Activated T-helper 1 cell treated with anti-CD3 and anti-CD28 coated beads, Interleukin-12 subunit alpha, Interleukin-12 subunit beta, Interleukin-2, Interleukin-4 antibody, amounts not matched to agents 30 ng/mL and 10 ng/mL and 1 ng/mL, durations not matched to agents 14 hours and 24 hours and 36 hours (primary cell): ENCODE results near the gene BRF1. TPM values are rescaled to one million over a fixed set of nuclear protein-coding genes. Genes with fewer than 3 reads are reported as not detected.
A peak's percentile ranks its signal among the peaks of the same experiment; 100 is the strongest.

Source experiments
- DNase-seq: peaks from one replicate; pipeline ENCODE4 v3.0.0; 2021; ENCODE audit warnings: low spot score
- H3K27ac Mint-ChIP-seq: one replicate; pipeline ENCODE4 v1.8.0; 2021; ENCODE audit warnings: mild to moderate bottlenecking, mixed read lengths
- H3K27me3 Mint-ChIP-seq: one replicate; pipeline ENCODE4 v1.8.0; 2022; ENCODE audit warnings: mild to moderate bottlenecking, moderate library complexity, mixed read lengths; ENCODE audit not compliant: insufficient read depth
- H3K36me3 Mint-ChIP-seq: one replicate; pipeline ENCODE4 v1.8.0; 2021; ENCODE audit warnings: low read depth, mixed read lengths
- H3K4me1 Mint-ChIP-seq: one replicate; pipeline ENCODE4 v1.8.0; 2021; ENCODE audit warnings: low read depth, mixed read lengths
- H3K4me3 Mint-ChIP-seq: one replicate; pipeline ENCODE4 v1.8.0; 2021; ENCODE audit warnings: mild to moderate bottlenecking, moderate library complexity, mixed read lengths
- H3K9me3 Mint-ChIP-seq: one replicate; pipeline ENCODE4 v1.8.0; 2021; ENCODE audit warnings: mixed read lengths
- intact Hi-C: fragments of 100-400 bp; cut with micrococcal nuclease; formaldehyde crosslinking; loops from one replicate; pipeline ENCODE4 v1.15.1; 2024
- total RNA-seq: library from RNA; stranded (reverse); gene quantifications from 2 replicates; pipeline ENCODE4 v1.2.3, GENCODE V29; 2022

Gene BRF1
- total RNA-seq, 1 donor from 2014 or later = 46.9 TPM

GRCh38 chr14:105252552-105253328, 48.1 kb downstream of the BRF1 start:
- H3K36me3 Mint-ChIP-seq = peaks cover 12% of the 10 kb centered on the region
- H3K4me3 Mint-ChIP-seq = no peak overlapping the region
- H3K27ac Mint-ChIP-seq = peak overlapping the region; percentile 29
- H3K4me1 Mint-ChIP-seq = peaks cover 20% of the 10 kb centered on the region
- intact Hi-C loops = no loop called here
- H3K9me3 Mint-ChIP-seq = no peaks in the 10 kb centered on the region
- DNase-seq = no peak
- H3K27me3 Mint-ChIP-seq = no peaks in the 10 kb centered on the region

GRCh38 chr14:105251920-105252319, 48.9 kb downstream of the BRF1 start:
- intact Hi-C loops = no loop called here
- Mint-ChIP-seq H3K27me3 (no peaks in the 10 kb centered on the region), H3K36me3 (peaks cover 12% of the 10 kb centered on the region), H3K9me3 (no peaks in the 10 kb centered on the region), H3K4me1 (peaks cover 12% of the 10 kb centered on the region), H3K27ac (no peak overlapping the region), H3K4me3 (no peak overlapping the region)
- no peak for DNase-seq

DNA sequence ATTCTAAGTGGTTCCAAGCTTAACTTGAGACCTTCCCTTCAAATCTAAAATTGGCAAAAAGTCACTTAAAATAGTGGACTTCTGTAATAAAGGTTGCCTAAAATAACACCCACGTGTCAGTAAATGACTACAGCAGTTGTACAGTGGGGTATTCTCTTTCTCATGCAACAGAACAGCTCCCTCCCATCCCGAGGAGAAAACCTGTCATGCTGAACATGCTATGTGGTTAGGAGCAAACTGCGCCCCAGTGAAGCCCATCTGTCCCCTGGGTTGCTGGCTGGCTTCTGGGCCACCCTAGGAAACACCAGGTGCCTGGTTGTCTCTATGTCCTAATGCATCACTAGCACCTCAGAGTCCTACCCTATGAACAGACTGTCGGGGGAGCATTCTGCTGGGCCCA, 49.8 kb downstream of the BRF1 start:
- DNase-seq = no peak
- no peak overlapping the region for H3K27ac Mint-ChIP-seq
- no peaks in the 10 kb centered on the region for H3K27me3 Mint-ChIP-seq
- intact Hi-C loops = no loop called here
- no peaks in the 10 kb centered on the region for H3K9me3 Mint-ChIP-seq
- H3K4me1 Mint-ChIP-seq = peaks cover 12% of the 10 kb centered on the region
- peaks cover 12% of the 10 kb centered on the region for H3K36me3 Mint-ChIP-seq
- peak overlapping the region; percentile 83 for H3K4me3 Mint-ChIP-seq

- Mint-ChIP-seq H3K9me3 (no peaks in the 10 kb centered on the region), H3K4me3 (peak overlapping the region; percentile 83), H3K36me3 (peaks cover 12% of the 10 kb centered on the region), H3K4me1 (peaks cover 12% of the 10 kb centered on the region), H3K27me3 (no peaks in the 10 kb centered on the region), H3K27ac (peak overlapping the region; percentile 13)
- no peak for DNase-seq
- intact Hi-C loops = no loop called here
Observed at GRCh38 chr14:105250008-105250366, 50.8 kb downstream of the BRF1 start.

GRCh38 chr14:105249182-105250007, 51.4 kb downstream of the BRF1 start:
- H3K4me3 Mint-ChIP-seq = peak overlapping the region; percentile 83
- H3K27me3 Mint-ChIP-seq = no peaks in the 10 kb centered on the region
- H3K36me3 Mint-ChIP-seq = peaks cover 12% of the 10 kb centered on the region
- peak overlapping the region; percentile 87 for H3K27ac Mint-ChIP-seq
- intact Hi-C loops = loop anchor here (10.0 kb wide), 3 partner anchors 55 to 235 kb away; partner anchors contain the start of genes BRF1, CRIP1 and NUDT14
- peaks cover 13% of the 10 kb centered on the region for H3K4me1 Mint-ChIP-seq
- no peak for DNase-seq
- no peaks in the 10 kb centered on the region for H3K9me3 Mint-ChIP-seq

DNA sequence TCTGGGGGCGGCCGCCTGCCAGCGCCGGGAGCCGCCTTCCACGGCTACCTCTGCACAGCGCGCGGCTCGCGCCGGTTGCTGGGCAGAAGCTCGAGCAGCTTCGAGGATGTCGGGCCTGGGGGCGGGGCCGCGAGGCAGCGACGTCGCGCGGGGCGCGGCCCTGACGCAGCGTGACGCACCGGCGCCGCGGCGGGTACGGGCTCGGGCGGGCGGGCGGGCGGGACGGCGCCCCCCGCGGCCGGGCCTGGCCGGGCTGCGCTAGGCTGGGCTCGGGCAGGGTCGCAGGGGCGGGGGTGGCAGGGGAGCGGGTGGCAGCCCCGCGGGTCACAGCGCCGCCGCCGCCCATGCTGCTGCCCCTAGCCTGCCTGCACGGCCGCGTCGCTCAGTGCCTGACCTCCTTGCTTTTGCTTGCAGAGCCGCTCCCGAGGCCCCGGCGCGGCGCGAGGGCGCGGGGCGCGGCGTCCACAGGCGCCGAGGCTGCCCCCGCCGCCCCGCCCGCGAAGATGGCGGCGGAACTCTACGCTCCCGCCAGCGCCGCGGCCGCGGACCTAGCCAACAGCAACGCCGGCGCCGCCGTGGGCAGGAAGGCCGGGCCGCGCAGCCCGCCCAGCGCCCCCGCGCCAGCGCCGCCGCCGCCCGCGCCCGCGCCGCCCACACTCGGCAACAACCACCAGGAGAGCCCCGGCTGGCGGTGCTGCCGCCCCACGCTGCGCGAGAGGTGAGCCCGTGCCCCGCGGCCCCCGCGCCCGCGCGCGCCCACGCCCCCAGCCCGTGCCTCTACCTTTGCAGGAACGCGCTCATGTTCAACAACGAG, 52.2 kb downstream of the BRF1 start, which contains the start of gene BTBD6:
Gene BTBD6, plus strand, starts transcription at position 166 of the 814 bp plus-strand sequence. Its CDS starts 179 bp downstream, at position 345.
- Mint-ChIP-seq H3K36me3 (peaks cover 8% of the 10 kb centered on the region), H3K9me3 (no peaks in the 10 kb centered on the region), H3K27me3 (no peaks in the 10 kb centered on the region)

DNA sequence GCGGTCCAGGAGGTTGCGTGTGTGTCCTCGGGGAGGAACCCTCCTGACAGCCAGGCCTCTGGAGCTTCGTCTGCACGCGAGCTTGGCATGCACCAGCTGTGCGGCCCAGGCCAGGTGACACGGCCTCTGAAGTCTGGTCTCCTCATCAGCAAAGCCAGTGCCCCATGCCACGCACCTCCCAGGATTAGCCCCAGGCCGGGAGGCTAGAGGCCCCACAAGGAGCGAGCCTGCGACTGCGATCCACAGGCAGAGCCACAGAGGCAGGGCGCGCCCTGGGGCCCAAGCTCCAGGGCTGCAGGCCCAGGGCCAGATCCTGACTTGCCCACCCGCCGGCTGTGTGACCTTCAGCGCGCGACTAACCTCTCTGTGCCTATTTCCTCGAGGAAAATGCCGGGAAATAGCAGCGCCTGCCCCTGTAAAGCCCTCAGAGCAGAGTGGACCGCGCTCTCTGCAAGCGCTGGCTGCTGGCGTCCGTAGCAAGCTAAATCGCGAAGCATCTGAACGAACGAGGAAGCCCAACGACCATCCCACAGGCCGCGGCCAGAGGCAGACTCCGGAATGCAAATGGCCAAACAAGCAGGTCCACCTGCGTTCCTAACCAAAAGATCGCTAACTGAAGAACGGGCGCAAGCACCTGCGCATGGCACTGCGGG, 53.0 kb downstream of the BRF1 start:
- no peaks in the 10 kb centered on the region for H3K9me3 Mint-ChIP-seq
- no peaks in the 10 kb centered on the region for H3K27me3 Mint-ChIP-seq
- peaks cover 8% of the 10 kb centered on the region for H3K36me3 Mint-ChIP-seq
- H3K4me3 Mint-ChIP-seq = peak overlapping the region; percentile 80
- intact Hi-C loops = loop anchor here (10.0 kb wide), 3 partner anchors 57 to 237 kb away; partner anchors contain the start of genes BRF1, CRIP1 and NUDT14
- peak overlapping the region; percentile 67 for H3K27ac Mint-ChIP-seq
- no peak for DNase-seq
- peaks cover 16% of the 10 kb centered on the region for H3K4me1 Mint-ChIP-seq

More for the DNA sequence above, 52.2 kb downstream of the BRF1 start, which contains the start of gene BTBD6:
- H3K27ac Mint-ChIP-seq = peak within 1 kb of the TSS; percentile 87
- peak within 1 kb of the TSS; percentile 83 for H3K4me3 Mint-ChIP-seq
- peaks cover 16% of the 10 kb centered on the region for H3K4me1 Mint-ChIP-seq
- intact Hi-C loops = loop anchor here (10.0 kb wide), 3 partner anchors 56 to 236 kb away; partner anchors contain the start of genes BRF1, CRIP1 and NUDT14
- DNase-seq = peak; percentile 87

DNA sequence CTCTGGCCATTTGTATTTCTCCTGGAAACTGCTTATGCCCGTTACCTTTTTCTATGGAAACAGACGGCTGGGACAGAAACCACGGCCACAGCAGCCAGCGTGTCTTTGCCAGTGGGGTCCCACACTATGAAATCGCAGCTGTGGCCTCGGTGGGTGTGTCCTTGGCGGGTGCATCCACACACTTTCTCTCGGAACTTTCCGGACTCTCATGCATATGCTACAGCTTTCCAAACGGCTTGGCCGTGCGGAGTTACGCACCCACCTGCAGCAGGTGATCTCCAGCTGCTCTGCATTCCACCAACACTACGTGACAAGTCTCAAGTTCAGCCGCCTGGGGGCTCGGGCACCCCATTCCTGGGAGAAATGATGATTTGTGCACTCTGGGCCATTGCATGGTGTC, 53.8 kb downstream of the BRF1 start:
- no peaks in the 10 kb centered on the region for H3K9me3 Mint-ChIP-seq
- H3K36me3 Mint-ChIP-seq = peaks cover 6% of the 10 kb centered on the region
- peaks cover 16% of the 10 kb centered on the region for H3K4me1 Mint-ChIP-seq
- no peak overlapping the region for H3K27ac Mint-ChIP-seq
- DNase-seq = no peak
- no peak overlapping the region for H3K4me3 Mint-ChIP-seq
- intact Hi-C loops = loop anchor here (10.0 kb wide), 3 partner anchors 58 to 238 kb away; partner anchors contain the start of genes BRF1, CRIP1 and NUDT14
- no peaks in the 10 kb centered on the region for H3K27me3 Mint-ChIP-seq

- intact Hi-C loops = loop anchor here (10.0 kb wide), 3 partner anchors 60 to 240 kb away; partner anchors contain the start of genes BRF1, CRIP1 and NUDT14
- H3K36me3 Mint-ChIP-seq = peaks cover 2% of the 10 kb centered on the region
- H3K4me1 Mint-ChIP-seq = peaks cover 4% of the 10 kb centered on the region
- no peak overlapping the region for H3K27ac Mint-ChIP-seq
- no peak for DNase-seq
- no peak overlapping the region for H3K4me3 Mint-ChIP-seq
- H3K9me3 Mint-ChIP-seq = no peaks in the 10 kb centered on the region
- no peaks in the 10 kb centered on the region for H3K27me3 Mint-ChIP-seq
Observed at GRCh38 chr14:105244334-105244733, 56.5 kb downstream of the BRF1 start.

DNA sequence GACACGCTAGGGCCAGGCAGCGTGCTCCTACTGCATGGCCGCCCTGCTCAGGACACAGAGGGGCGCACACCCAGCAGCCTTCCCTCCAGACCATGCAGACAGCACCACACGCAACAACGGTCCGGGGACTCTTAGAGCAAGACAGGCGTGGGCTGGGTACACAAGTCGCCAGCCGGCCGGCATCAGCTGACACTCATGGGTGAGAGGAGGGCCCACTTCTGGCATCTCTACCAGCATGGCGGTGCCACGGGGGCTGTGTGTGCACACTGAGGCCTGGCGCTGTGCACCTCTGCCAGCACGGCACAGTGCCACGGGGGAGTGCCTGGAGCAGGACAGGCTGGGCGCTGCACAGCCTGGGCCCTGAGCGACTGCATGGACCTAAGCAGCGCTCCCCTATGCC, 59.2 kb downstream of the BRF1 start:
- no peaks in the 10 kb centered on the region for H3K9me3 Mint-ChIP-seq
- no peak overlapping the region for H3K27ac Mint-ChIP-seq
- peaks cover 4% of the 10 kb centered on the region for H3K4me1 Mint-ChIP-seq
- no peak overlapping the region for H3K4me3 Mint-ChIP-seq
- H3K36me3 Mint-ChIP-seq = peaks cover 2% of the 10 kb centered on the region
- intact Hi-C loops = loop anchor here (10.0 kb wide), 3 partner anchors 57 to 243 kb away; partner anchors contain the start of genes BRF1, CRIP1 and NUDT14
- DNase-seq = no peak
- no peaks in the 10 kb centered on the region for H3K27me3 Mint-ChIP-seq

DNA sequence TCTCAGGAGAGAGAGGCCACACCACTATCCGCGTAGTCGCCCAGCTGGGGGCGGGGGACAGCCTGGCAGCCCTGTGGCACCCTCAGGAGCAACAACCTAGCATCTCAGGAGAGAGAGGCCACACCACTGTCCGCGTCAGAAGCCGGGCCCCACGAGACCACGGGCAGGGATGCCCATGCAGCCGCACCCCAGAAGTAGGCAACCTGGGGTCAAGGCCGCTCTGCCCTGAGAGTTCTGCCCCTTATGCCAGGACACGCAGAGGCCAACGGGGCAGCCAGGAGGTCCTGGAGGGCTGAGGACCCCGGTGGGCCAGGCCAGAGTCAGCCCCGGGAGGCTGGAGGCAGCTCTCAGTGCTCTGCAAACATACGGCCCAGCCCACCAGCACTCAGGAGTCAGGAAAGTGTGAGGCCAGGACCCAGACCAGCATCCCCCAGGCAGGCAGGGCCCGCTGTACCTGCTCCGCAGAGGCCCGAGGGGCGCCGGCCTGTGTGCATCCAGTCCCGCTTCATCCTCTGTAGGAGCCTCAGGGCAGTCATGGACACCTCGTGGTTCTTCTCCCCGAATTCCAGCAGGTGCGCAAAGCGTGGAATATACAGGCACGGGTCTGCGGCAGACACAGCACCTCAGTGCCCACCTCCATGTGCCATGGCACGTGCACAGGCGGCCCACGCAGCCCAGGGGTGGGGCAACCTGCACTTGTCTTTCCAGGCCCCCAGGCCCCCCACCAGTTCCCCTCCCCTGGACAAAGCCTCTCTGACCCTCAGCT, 59.8 kb downstream of the BRF1 start:
- Mint-ChIP-seq H3K9me3 (no peaks in the 10 kb centered on the region), H3K27me3 (no peaks in the 10 kb centered on the region), H3K4me3 (no peak overlapping the region), H3K36me3 (peaks cover 2% of the 10 kb centered on the region), H3K4me1 (peaks cover 4% of the 10 kb centered on the region), H3K27ac (no peak overlapping the region)
- intact Hi-C loops = loop anchor here (10.0 kb wide), 3 partner anchors 56 to 244 kb away; partner anchors contain the start of genes BRF1, CRIP1 and NUDT14
- DNase-seq = no peak
